8988T (cell line): Measurements from ENCODE around the gene PSMA1.

Source experiments
- DNase-seq: peaks from one replicate; pipeline ENCODE4 v3.0.0; 2011

The PSMA1 gene

DNA sequence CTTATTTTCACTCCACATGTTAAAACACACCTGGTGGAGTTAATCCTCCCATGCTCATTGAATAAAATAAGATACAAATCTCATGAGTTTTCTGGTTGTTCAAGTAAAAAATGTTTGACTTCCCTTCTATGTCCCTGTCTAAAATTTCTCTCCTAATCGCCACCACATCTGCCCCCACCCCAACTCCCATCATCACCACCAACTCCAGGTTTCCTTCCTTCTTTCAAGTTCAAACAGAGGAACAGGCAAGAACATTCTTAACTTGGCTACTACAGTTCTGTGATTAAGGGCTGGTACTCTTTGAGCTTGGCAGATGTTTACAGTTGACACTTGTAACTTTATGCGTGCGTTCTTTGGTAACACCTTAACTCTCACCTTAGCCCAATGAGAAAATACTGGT is 9.1 kb upstream of the PSMA1 start:
- DNase-seq, result no peak

DNA sequence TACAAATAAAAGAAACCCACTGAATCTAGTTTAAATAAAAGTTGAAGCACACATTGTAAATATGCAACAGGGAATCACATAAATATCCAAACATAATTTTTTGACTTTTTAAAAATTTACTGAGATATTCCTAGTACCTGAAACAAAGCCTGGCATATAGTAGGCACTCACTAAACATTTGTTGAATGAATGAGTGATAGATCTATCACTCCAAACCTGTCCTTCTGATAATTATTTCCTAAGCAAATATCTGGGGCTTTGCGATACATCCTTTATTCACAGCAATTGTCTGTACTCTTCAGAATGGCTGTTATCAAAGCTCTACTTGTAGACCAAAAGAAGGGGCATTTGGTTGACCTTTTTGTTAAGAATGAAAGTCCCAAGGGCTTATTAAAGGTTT is 2.6 kb upstream of the PSMA1 start:
- no peak for DNase-seq

DNA sequence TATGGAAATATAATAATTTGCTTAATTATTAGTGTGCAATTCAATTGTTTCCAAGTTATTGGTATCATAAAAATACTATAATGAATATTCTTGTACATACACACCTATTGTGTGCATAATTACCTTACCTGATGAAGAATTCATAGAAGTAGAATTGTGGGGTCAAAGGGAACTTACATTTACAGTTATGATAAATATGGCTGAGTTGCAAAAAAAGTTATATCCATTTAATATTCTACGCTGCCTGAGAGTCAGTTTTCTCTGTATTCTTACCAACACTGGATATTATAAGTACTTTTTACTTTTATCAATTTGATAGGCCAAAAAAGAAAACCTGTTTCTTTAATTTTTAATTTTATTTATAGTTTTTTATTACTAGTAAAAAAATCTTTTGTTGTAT is 2.1 kb upstream of the PSMA1 start:
- no peak for DNase-seq

DNA sequence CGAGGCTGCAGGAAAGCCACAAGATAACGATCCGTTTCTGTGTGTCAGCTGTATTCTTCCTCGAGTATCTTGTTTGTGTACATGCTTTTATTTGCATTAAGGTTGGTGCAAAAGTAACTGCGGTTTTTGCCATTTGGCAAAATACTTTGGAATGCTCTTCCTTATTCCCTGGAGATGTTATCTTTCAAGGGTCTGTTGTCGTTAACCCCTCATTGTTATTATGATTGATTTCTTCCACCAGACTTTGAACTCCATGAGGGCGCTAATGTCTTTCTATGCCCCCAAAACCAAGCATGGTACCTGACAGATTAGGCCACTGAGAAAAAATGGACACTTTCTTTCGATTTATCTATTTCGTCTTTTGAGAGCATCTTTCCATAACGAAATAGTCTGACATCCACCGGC is 563 bp upstream of the PSMA1 start:
- DNase-seq, result no peak

DNA sequence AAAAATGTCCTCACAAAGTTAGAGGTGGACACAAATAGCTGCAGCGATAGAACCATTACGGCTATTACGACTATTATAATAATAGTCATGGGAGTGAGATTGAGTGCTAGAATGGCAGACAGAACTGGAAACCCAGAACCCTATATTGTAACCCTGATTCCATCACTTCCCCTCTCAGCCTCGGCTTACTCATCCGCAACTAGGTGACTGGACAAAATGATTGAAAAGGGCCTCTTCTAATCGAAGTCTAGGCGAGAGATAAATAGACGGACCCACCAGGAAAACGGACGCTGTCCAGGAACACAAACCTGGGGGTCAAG is 629 bp downstream of the PSMA1 start:
- no peak for DNase-seq

DNA sequence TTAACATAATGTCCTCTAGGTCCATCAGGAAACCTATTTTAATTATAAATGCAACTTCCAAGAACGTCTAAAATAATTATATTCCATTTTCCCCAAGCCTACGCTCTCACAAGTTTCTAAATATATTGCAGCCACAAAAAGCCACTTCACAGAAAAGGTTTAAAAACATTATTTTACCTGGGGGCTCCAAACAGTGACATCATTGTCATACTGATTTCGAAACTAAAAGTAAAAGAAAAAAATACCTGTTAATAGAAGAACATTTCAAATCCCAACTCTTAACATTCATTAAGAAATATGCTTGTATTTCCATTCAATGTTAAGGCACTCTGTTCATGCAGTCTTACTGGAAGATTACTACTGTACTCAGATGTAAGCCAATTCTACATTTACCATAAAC is 1.4 kb downstream of the PSMA1 start:
- DNase-seq, result no peak

DNA sequence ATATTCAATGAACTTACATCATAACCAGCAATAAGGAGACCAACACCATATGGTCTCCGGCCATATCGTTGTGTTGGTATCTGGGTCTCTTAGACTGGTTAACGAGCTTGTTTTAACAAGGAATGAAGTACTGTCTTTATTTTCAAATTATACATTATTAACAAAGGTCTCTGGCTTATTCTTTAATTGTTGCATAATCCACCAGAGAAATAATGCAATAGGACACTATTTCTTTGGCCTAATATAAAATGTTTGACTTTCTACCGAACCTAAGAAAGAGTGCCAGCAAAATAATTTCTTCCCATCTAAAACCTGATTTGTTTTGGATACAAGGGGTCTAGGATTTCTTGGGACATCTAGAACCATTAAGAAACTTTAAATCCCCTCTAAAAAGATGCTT is 6.4 kb downstream of the PSMA1 start:
- DNase-seq, result no peak

DNA sequence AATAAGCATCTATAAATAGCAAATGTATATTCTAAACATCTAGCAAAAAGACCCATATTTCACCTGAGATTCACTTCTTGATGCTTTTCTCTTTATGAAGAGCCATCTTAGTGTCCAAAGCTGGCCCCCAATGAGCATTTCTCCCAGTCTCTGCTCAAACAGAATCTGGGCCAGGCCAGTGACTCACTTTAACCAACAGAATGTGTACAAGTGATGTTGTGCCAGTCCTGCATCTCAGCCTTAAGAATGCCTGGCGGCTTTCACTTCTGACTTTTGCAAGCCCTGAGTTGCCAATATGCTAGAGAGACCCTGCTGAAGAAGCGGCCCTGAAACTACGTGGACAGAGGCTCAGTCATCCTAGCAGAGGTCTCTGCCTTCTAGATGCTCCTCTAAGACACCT is 13.7 kb downstream of the PSMA1 start:
- no peak for DNase-seq

DNA sequence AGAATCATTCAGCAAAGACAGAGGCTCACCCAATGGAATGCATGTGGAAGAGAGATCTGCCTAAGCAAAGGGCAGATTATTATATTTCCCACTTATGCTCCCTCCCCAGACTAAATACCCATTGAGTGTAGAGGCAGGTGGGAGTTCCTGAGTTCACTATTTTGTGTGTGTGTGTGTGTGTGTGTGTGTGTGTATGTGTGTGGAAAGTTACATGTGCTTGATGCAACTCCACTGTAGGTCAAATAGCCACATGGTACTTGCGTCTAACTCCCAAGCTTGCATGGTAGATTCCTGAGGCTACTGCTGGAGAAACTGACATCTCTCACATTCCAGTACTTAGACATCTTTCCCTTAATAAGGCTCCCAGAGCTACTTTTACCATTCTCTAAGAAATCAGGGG is 17.2 kb downstream of the PSMA1 start:
- DNase-seq, result no peak

DNA sequence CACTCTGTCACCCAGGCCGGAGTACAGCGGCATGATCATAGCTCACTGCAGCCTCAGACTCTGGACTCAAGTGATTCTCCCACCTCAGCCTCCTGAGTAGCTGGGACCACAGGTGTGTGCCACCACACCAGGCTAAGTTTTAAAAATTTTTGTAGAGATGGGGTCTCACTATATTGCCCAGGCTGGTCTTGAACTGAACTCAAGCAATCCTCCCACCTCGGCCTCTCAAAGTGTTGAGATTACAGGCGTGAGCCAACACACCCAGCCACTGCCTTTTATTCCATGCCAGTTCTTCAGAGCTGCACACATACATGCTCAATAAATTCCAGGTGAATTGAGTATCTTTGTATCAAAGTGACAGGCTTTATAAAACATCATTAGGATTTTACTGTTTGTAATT is 18.1 kb downstream of the PSMA1 start:
- no peak for DNase-seq

DNA sequence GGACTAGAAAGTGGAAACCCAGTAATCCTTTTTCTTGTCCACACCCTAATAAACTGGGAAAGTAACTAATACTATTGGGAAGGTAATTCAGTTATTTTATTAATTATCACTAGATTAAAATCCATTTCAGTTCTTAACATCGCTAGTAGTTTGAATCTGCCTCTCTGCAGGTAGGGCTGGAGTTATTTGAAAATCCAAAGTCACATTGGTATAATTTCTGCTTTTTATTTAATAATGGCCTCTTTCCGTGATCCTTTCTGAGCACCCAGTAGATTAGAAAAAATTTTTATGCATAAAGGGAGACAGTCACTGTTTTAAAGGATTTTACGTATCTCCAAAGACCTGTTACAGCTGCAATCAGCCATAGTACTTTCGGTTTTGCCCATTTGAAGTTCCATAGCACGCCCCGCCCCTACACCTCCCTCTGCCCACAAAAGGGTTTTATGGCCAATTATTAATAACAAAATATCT is 20.0 kb downstream of the PSMA1 start:
- no peak for DNase-seq

DNA sequence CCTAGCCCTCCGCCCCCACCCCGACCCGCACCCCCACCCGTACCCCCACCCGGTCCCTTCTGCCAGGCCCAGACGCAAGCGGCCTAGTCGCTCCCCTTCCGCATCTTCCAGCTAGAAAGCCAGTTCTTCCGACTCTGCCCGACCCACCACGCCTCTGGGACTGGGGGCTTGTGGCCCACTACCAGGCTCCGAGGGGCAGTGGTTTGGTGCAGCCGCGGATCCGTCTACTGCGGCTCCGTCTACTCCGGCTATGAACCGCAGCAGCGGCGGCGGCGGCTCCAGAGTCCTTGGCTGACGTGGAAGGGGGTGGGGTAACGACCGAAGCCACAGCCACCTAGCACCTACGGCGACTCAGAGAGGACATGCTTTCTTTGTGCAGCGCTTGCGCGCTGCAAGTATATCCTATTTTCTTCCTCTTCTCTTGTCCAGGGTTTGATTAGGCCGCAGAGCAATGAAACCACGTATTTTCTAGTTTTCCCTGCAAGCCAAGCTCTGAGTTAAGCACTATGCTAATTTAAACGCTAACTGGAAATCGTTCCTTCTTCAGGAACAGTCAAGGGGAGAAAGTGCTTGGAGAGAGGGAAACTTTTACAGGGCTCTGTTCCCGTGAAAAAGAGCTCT is 20.5 kb downstream of the PSMA1 start, which contains the start of gene COPB1:
COPB1 (minus strand) TSS at position 252 of the 621 bp plus-strand sequence. CDS start 883 bp downstream, outside the sequence.
- peak; percentile 28 for DNase-seq

DNA sequence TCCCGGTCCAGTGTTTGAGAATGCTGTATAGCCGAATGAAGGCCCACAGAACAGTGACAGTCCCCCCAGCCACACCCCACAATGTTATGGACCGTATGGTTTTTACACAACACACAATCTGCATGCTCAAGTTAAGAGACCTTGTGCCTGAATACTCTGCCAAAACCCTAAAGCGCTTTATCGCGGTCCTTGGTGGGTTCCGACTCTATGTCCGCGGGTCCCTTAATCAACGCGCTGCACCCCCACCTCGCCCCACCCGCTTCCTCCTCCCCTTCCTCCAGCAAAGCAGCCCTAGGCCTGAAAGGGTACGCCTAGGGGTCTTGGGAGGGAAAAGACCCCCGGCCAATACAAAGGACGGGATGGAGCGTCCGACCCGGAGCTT is 21.0 kb downstream of the PSMA1 start:
- DNase-seq, result no peak

DNA sequence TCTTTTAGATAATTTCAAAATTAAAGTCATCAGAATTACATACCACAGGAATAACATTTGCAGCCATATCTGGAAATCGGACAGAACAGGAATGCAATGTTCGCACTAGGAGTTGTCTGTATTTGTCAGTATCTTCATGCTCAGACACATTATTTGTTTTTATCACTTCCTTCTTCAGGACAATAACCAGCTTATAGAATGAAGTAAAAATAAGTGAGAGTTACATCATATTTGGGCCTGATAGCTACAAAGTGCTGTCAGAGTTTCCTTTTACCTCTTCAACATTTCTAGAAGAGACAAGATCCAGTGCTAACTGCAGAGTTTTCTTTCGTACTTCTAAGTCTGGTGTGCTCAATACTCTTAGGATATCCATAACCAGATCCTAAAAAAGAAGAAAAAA is 39.5 kb downstream of the PSMA1 start:
- DNase-seq, result no peak

DNA sequence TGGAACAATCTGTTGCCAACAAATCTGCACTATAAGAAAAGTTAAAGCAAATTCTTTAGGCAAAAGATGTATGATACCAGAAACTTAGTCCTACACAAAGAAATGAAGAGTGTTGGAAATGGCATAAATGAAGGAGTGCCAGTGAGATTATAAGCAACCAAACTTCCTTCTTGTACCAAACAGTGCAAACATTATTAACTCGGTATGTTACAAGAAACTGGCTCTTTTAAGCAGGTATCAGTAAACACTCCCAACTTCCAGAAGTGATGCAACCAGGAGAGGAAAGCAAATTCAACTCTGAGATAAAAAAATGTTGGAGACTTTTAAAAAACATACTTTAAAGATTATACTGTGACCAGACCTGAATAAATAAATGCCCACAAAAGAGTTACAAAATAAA is 49.1 kb downstream of the PSMA1 start:
- DNase-seq, result no peak

DNA sequence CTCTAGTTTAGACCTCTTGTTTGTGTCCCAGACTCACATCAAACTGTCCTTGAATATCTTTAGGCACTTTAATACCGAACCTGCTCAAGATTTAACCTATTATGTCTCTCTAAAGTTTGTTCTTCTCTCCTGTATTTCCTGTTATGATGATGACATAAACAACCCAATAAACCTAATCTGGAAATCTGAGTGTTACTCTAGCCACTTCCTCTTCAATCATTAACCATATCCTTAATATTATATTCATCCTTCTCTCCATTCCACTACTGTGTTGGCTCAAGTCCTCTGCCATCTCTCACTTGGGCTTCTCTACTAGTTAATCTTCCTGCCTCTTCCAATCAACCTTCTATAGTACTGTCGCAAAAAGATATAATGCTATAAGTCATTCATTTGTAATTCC is 56.6 kb downstream of the PSMA1 start:
- no peak for DNase-seq

DNA sequence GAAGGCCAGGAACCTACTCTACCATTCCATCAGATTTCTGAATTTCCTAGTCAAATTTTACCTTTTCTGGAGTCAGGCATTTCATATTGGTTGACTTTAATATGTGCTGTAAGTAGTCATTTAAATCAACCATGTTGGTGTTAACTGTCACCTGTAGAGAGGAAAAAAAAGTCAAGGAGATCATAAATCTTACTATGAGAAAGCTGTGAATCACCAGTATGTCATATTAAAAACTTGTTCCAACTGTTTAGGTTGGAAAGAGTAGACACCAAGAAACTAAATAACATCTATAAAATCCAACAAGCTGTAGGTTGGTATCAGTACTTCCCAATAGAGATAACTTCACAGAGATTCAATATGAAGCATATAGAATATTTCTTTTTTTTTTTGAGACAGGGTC is 60.0 kb downstream of the PSMA1 start:
- no peak for DNase-seq

DNA sequence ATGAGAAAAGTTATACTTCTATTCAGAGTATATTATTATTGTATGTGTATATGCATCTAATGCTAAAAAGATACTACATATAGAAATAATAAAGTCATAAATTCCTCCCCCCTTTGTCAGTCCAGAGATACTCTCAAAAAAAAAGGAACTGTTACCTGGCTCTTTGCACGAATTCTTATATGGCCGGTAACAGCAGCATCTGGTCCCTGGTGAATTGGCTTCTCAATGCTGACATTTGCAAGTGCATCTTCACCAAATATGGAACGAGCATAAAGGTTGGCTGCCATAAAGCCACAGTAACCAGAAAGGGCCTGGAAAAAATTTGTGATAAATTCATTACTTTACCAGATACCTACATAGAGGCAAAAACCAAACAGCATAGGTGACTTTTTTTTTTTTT is 61.8 kb downstream of the PSMA1 start:
- DNase-seq, result no peak

DNA sequence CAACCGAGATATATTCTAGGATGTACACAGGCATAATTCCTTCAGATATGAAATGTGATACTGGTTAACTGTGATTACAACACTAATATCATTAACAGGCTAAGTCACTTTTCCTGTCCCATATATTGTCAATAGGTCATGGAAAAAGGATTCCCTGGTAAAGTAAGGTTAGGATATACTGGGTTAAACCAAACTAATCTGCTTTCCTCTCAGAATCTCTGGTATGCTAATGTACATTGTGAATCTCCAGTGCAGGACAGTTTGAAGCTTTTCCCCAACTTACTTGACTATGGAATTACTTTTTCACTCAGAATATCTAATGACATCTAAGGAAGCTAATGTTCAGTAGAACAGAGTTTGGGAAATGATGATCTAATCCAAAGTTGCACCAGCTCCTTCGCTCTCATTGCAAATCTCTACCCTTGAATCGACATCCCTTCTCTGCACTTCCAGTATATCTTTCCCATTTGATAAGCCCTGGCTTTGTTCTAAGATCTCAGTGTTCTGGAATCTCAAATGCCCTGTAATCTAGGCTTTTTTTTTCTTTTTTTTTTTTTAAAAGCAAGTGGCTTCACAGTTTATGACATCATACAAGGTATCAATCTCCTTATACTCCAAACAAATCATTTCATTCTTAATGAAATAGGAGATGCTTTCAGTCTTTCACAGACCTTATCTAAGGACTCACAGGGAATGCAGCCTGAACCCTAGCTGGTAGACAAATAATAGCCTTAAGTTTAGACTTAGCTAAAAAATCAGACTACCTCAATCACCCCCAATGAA is 64.3 kb downstream of the PSMA1 start:
- no peak for DNase-seq
